22Rv1 (cell line): ENCODE results near the gene HS3ST3B1.

Source experiments
- CTCF ChIP-seq: fragments of 450-650 bp; IDR thresholded peaks from 2 replicates; pipeline ENCODE4 v1.5.1; 2017; ENCODE audit warnings: mild to moderate bottlenecking
- ZFX ChIP-seq: fragments of 450-650 bp; IDR thresholded peaks from 2 replicates; pipeline ENCODE4 v1.6.1; 2017; ENCODE audit warnings: antibody characterized with exemption, borderline replicate concordance

- TF ChIP-seq CTCF (no peak), ZFX (no peak)
Observed at GRCh38 chr17:14361470-14361869, 60.6 kb downstream of the HS3ST3B1 start.
